HG03378 (cell line): ENCODE data around the gene UBL4A.
A peak's percentile ranks its signal among the peaks of the same experiment; 100 is the strongest.

Source experiments
- ATAC-seq: cut with Tn5 transposase; IDR thresholded peaks from one replicate; pipeline ENCODE4 v1.9.1; 2021; ENCODE audit warnings: mild to moderate bottlenecking, moderate library complexity; ENCODE audit not compliant: unreplicated experiment

The UBL4A gene

GRCh38 chrX:154486396-154487207 lies at the start of gene UBL4A:
Gene UBL4A, minus strand, starts transcription at chrX:154486615. Its CDS starts 31 bp downstream, at chrX:154486584.
- no peak for ATAC-seq

- ATAC-seq, result no peak
Measured at GRCh38 chrX:154535892-154536291, 49.5 kb upstream of the UBL4A start.

GRCh38 chrX:154534526-154535322 lies 48.3 kb upstream of the UBL4A start:
- peak; percentile 84 for ATAC-seq

- no peak for ATAC-seq
Measured at GRCh38 chrX:154532690-154533089, 46.3 kb upstream of the UBL4A start.

GRCh38 chrX:154531626-154532025 lies 45.2 kb upstream of the UBL4A start:
- ATAC-seq, result no peak

- ATAC-seq, result no peak
Measured at GRCh38 chrX:154530286-154530685, 43.9 kb upstream of the UBL4A start.

GRCh38 chrX:154529206-154529612 lies 42.8 kb upstream of the UBL4A start:
- no peak for ATAC-seq

- ATAC-seq, result peak; percentile 65
Measured at GRCh38 chrX:154526901-154527675, 40.7 kb upstream of the UBL4A start.

- ATAC-seq, result no peak
Measured at GRCh38 chrX:154525606-154526490, 39.4 kb upstream of the UBL4A start.

- ATAC-seq, result no peak
Measured at GRCh38 chrX:154519389-154519788, 33.0 kb upstream of the UBL4A start.

- no peak for ATAC-seq
Measured at GRCh38 chrX:154517101-154517781, 30.8 kb upstream of the UBL4A start.

- ATAC-seq, result no peak
Measured at GRCh38 chrX:154516656-154517100, 30.3 kb upstream of the UBL4A start.

- peak; percentile 51 for ATAC-seq
Measured at GRCh38 chrX:154515966-154516655, 29.7 kb upstream of the UBL4A start, which contains the start of gene FAM3A. Gene FAM3A, minus strand, starts transcription at chrX:154516232. Its CDS starts 460 bp downstream, at chrX:154515772.

- ATAC-seq, result no peak
Measured at GRCh38 chrX:154515090-154515965, 28.9 kb upstream of the UBL4A start.

- ATAC-seq, result no peak
Measured at GRCh38 chrX:154513716-154514115, 27.3 kb upstream of the UBL4A start.

- no peak for ATAC-seq
Measured at GRCh38 chrX:154512879-154513553, 26.6 kb upstream of the UBL4A start.

- no peak for ATAC-seq
Measured at GRCh38 chrX:154511761-154512160, 25.3 kb upstream of the UBL4A start.
